OCI-LY3 (cell line): ENCODE measurements around the gene TSPYL6.

Experiments used
- H2AFZ ChIP-seq: fragments of 200-600, 300-600 bp; shearing (Covaris generic); 2 replicates; pipeline ENCODE4 v1.6.0; 2014; ENCODE audit warnings: antibody characterized with exemption, low read depth, low read length
- H3K27ac ChIP-seq: fragments of 200-600, 300-600 bp; sonication (generic); 2 replicates; pipeline ENCODE4 v1.5.1; 2014; ENCODE audit warnings: mild to moderate bottlenecking, low read length, moderate library complexity, mixed read lengths
- H3K27me3 ChIP-seq: fragments of 200-600, 300-600 bp; sonication (generic); 2 replicates; pipeline ENCODE4 v1.6.1; 2014; ENCODE audit warnings: low read depth, low read length, mixed read lengths
- H3K36me3 ChIP-seq: fragments of 200-600, 300-600 bp; sonication (generic); replicated peaks from 2 replicates; pipeline ENCODE3; 2014; ENCODE audit warnings: low read depth, low read length, mixed read lengths
- H3K4me1 ChIP-seq: fragments of 300-600, 200-600 bp; sonication (generic); 2 replicates; pipeline ENCODE4 v1.6.1; 2014; ENCODE audit warnings: low read length, mixed read lengths
- H3K4me2 ChIP-seq: fragments of 200-600, 300-600 bp; sonication (generic); 2 replicates; pipeline ENCODE4 v1.6.1; 2014; ENCODE audit warnings: low read length, mixed read lengths
- H3K4me3 ChIP-seq: fragments of 300-600, 200-600 bp; sonication (generic); 2 replicates; pipeline ENCODE4 v1.5.1; 2014; ENCODE audit warnings: antibody characterized with exemption, mild to moderate bottlenecking, low read length, moderate library complexity
- H3K79me2 ChIP-seq: fragments of 300-600, 200-600 bp; shearing (Covaris generic); 2 replicates; pipeline ENCODE4 v1.6.1; 2014; ENCODE audit warnings: mild to moderate bottlenecking, low read length, mixed read lengths
- H3K9ac ChIP-seq: fragments of 300-600, 200-600 bp; shearing (Covaris generic); 2 replicates; pipeline ENCODE4 v1.6.0; 2014; ENCODE audit warnings: mild to moderate bottlenecking, low read length, moderate library complexity
- H3K9me3 ChIP-seq: fragments of 200-600, 300-600 bp; shearing (Covaris generic); 2 replicates; pipeline ENCODE4 v1.6.1; 2014; ENCODE audit warnings: low read length, mixed read lengths; ENCODE audit not compliant: insufficient read depth
- H4K20me1 ChIP-seq: fragments of 200-600, 300-600 bp; sonication (generic); 2 replicates; pipeline ENCODE4 v1.6.1; 2016; ENCODE audit warnings: low read length, mixed read lengths; ENCODE audit not compliant: insufficient read depth
- EZH2phosphoT487 ChIP-seq: fragments of 200-600 bp; shearing (Covaris generic); IDR thresholded peaks from 2 replicates; pipeline ENCODE4 v1.6.1; 2018; ENCODE audit warnings: antibody characterized with exemption, mixed run types, low read depth
- TF ChIP-seq, protein P1 (sequence below): fragments of 200-600, 300-600 bp; sonication (generic); IDR thresholded peaks from 2 replicates; pipeline ENCODE4 v1.5.1; 2014; ENCODE audit warnings: antibody characterized with exemption, low read length, low read depth

Gene TSPYL6

DNA sequence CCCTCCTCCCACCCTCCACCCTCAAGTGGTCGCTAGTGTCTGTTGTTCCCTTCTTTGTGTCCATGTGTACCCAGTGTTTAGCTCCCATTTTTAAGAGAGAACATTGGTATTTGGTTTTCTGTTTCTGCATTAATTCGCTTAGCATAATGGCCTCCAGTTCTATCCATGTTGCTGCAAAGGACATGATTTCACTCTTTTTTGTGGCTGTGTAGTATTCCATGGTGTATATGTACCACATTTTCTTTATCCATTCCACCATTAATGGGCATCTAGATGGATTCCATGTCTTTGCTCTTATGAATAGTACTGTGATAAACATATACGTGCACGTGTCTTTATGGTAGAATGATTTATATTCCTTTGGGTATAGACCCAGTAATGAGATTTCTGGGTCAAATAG, 42.9 kb downstream of the TSPYL6 start:
- Histone ChIP-seq H3K9ac (no peak overlapping the region), H3K27me3 (no peaks in the 10 kb centered on the region), H3K79me2 (no peaks in the 10 kb centered on the region), H3K36me3 (no peaks in the 10 kb centered on the region), H3K4me1 (no peaks in the 10 kb centered on the region), H2AFZ (no peak overlapping the region), H3K9me3 (no peaks in the 10 kb centered on the region), H3K4me3 (no peak overlapping the region), H4K20me1 (no peaks in the 10 kb centered on the region), H3K27ac (no peak overlapping the region), H3K4me2 (no peak overlapping the region)
- TF ChIP-seq EZH2phosphoT487 = no peak
- TF ChIP-seq, protein P1, sequence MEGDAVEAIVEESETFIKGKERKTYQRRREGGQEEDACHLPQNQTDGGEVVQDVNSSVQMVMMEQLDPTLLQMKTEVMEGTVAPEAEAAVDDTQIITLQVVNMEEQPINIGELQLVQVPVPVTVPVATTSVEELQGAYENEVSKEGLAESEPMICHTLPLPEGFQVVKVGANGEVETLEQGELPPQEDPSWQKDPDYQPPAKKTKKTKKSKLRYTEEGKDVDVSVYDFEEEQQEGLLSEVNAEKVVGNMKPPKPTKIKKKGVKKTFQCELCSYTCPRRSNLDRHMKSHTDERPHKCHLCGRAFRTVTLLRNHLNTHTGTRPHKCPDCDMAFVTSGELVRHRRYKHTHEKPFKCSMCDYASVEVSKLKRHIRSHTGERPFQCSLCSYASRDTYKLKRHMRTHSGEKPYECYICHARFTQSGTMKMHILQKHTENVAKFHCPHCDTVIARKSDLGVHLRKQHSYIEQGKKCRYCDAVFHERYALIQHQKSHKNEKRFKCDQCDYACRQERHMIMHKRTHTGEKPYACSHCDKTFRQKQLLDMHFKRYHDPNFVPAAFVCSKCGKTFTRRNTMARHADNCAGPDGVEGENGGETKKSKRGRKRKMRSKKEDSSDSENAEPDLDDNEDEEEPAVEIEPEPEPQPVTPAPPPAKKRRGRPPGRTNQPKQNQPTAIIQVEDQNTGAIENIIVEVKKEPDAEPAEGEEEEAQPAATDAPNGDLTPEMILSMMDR = no peak

DNA sequence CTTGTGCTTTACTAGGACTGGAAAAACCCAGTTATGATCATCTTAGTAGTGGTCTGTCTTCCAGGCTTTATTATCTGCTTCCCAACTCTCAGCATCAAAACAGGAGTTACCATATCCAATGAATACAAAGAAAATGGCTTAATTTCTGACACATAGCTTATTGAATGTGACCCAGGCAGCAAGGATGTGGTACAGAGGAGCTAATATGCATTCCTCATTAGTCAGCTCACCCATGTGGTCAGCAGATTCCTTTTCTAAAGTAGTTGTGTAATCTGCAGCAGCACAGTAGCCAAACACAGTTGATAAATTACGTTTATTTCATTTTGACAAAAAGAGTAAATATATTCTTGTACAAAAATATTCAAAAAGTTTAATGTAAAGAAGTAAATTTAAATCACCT, 43.6 kb downstream of the TSPYL6 start:
- Histone ChIP-seq H3K79me2 (no peaks in the 10 kb centered on the region), H3K4me1 (no peaks in the 10 kb centered on the region), H3K9me3 (no peaks in the 10 kb centered on the region), H3K4me3 (no peak overlapping the region), H3K27ac (no peak overlapping the region), H3K27me3 (no peaks in the 10 kb centered on the region), H3K9ac (no peak overlapping the region), H4K20me1 (no peaks in the 10 kb centered on the region), H3K36me3 (no peaks in the 10 kb centered on the region), H2AFZ (no peak overlapping the region), H3K4me2 (no peak overlapping the region)
- no peak for TF ChIP-seq EZH2phosphoT487
- TF ChIP-seq, protein P1 = no peak

DNA sequence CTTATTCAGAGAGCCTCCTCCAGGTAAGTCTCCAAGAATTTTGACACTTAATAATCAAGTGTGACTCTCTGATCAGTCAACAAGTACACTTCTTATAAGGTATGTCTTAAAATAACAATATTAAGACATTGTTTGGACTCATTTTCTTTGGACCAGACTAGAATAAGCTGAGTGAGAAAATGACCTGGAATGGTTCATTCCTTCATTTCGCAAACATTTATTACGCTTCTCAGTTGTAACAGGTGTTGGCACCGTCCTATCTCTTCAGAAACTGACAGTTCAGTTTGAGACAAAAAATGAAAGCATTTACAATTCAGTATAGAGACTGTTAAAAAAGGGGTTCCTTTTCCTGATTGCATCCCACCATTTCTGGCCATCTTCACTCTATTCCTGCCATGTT, 46.6 kb downstream of the TSPYL6 start:
- Histone ChIP-seq H3K27ac (no peak overlapping the region), H3K4me2 (no peak overlapping the region), H4K20me1 (no peaks in the 10 kb centered on the region), H3K27me3 (no peaks in the 10 kb centered on the region), H3K79me2 (no peaks in the 10 kb centered on the region), H3K4me3 (no peak overlapping the region), H3K4me1 (no peaks in the 10 kb centered on the region), H3K9me3 (no peaks in the 10 kb centered on the region), H3K9ac (no peak overlapping the region), H3K36me3 (no peaks in the 10 kb centered on the region), H2AFZ (no peak overlapping the region)
- TF ChIP-seq, protein P1 = no peak
- TF ChIP-seq EZH2phosphoT487 = no peak

DNA sequence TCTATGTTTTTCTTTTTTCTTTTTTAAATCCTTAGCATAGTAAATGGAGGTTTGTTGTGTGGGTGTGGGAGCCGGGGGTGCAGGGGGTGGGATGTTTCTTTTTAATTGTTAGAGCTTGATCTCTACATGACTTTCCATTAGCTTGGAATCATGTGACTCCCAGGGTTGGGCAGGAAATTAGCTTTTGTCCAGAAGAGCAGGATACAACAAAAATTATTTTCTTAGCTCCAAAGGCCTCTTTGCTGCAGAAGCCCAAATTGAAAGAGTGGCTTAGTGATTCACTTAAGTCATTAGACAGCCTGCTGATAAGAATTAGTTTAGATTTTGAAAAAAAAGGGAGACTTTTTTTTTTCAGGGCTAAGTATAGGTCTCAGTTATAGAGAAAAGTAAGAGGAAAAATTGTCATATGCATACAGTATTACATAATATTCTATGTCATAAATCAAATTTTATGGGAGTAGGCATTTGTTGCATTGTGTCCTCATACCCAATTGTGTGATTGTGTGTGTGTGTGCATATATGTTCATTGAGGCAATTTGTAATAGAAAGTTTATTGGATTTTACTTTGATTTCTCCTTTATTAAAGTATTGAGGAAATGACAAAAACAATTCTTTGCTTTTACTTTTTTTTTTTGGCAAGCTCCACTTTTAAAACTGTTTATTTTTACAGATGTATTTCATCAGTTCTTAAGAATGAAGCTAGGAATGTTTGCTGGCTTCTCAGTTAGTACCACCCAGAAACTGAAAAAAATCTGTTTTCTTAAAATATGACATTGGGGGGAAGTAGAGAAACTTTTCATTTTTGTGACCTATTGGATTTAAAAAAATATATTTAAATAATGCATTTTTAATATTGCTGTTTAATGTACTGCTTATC, 47.4 kb downstream of the TSPYL6 start:
- Histone ChIP-seq H3K4me3 (no peak overlapping the region), H2AFZ (no peak overlapping the region), H3K27me3 (no peaks in the 10 kb centered on the region), H3K4me1 (no peaks in the 10 kb centered on the region), H3K9me3 (no peaks in the 10 kb centered on the region), H4K20me1 (no peaks in the 10 kb centered on the region), H3K27ac (no peak overlapping the region), H3K4me2 (no peak overlapping the region), H3K9ac (no peak overlapping the region), H3K79me2 (no peaks in the 10 kb centered on the region), H3K36me3 (no peaks in the 10 kb centered on the region)
- TF ChIP-seq EZH2phosphoT487 = no peak
- TF ChIP-seq, protein P1 = no peak
